Right lobe of liver (tissue), 6 donors: Measurements from ENCODE around the gene ADCY1. TPM values are rescaled to one million over a fixed set of nuclear protein-coding genes. Genes with fewer than 3 reads are reported as not detected.
"Not testable (repeated sequence)": the region's sequence is repeated elsewhere in the genome, so short reads cannot be mapped to it uniquely, and the experiment has no call there.

ENCODE experiments used
- ATAC-seq, 4 donors: fragments of 200-7000 bp; cut with Tn5 transposase; one replicate each; pipeline ENCODE4 v1.9.1; 2020; ENCODE audit warnings: mild to moderate bottlenecking in 4 of 4, moderate library complexity in 4 of 4
- DNase-seq, 3 donors: peaks; one replicate each; pipeline ENCODE4 v3.0.0-alpha.2; 2020
- H3K27ac ChIP-seq, 3 donors: fragments of 200-600 bp; one replicate each; pipeline ENCODE4 v1.8.0; 2022
- H3K27me3 ChIP-seq, 2 donors: fragments of 200-600 bp; one replicate each; pipeline ENCODE4 v1.8.0; 2022
- H3K36me3 ChIP-seq, 4 donors: fragments of 200-600 bp; sonication (generic) in 1 of 4; one replicate each; pipeline versions ENCODE4 v1.5.1 to v1.8.0; 2017 to 2022; ENCODE audit warnings: control low read depth in 1 of 4
- H3K4me1 ChIP-seq, 4 donors: fragments of 200-600 bp; sonication (generic) in 1 of 4; one replicate each; pipeline versions ENCODE4 v1.5.1 to v1.8.0; 2017 to 2022; ENCODE audit warnings: control low read depth in 1 of 4
- H3K4me3 ChIP-seq, 3 donors: fragments of 200-600 bp; one replicate each; pipeline ENCODE4 v1.8.0; 2022
- H3K9me3 ChIP-seq, 4 donors: fragments of 200-600 bp; sonication (generic) in 1 of 4; one replicate each; pipeline versions ENCODE4 v1.5.1 to v1.8.0; 2017 to 2022; ENCODE audit warnings: control low read depth in 1 of 4
- CTCF ChIP-seq, 4 donors: fragments of 200-600 bp in 3 of 4; fragments of 450-650 bp in 1 of 4; IDR thresholded peaks; one replicate each; pipeline versions ENCODE4 v1.5.1 to v1.8.0; 2016 to 2022; ENCODE audit warnings: antibody characterized with exemption in 4 of 4, mild to moderate bottlenecking in 2 of 4
- POLR2A ChIP-seq: fragments of 450-650 bp; IDR thresholded peaks from one replicate; pipeline ENCODE4 v1.6.1; 2017; ENCODE audit warnings: antibody characterized with exemption, mild to moderate bottlenecking
- WGBS: methylation state at CpG from one replicate; pipeline ENCODE4 v1.1.6; 2018; ENCODE audit warnings: low coverage, low lambda C conversion rate; ENCODE audit not compliant: insufficient coverage; ENCODE audit errors: missing lambda C conversion rate; 5-methylcytosine and 5-hydroxymethylcytosine counted together
- intact Hi-C, 2 donors: fragments of 100-400 bp; cut with DNase I; formaldehyde crosslinking; loops; one replicate each; pipeline versions ENCODE4 v1.11.2 to v1.14.1; 2022
- total RNA-seq, 6 experiments: library from RNA; depleted of rRNA in 2 of 6; stranded (reverse); fragments of >200 nt in 2 of 6; fragmentation: NEBNext Ultra II Directional in 3 of 6; extraction: Animal tissue kit (Norgen Biotek cat#: 25700) in 3 of 6; gene quantifications; one replicate each; pipeline versions ENCODE4 v1.1.0 to v1.2.4, GENCODE V29; 2016 to 2023
- donor health status: DM: no; HTN: yes; CAD: no.
- donor health status: DM: no; HTN: no; CAD: no.
- donor health status: DM: no; HTN: no; CAD: no.
- donor health status: DM: no; HTN: yes; CAD: no.
- donor health status: DM: no; HTN: yes; CAD: no.

Gene ADCY1
- total RNA-seq, 6 experiments from 2014 or later = 7.2 to 17.6 (median 9.3) TPM

DNA sequence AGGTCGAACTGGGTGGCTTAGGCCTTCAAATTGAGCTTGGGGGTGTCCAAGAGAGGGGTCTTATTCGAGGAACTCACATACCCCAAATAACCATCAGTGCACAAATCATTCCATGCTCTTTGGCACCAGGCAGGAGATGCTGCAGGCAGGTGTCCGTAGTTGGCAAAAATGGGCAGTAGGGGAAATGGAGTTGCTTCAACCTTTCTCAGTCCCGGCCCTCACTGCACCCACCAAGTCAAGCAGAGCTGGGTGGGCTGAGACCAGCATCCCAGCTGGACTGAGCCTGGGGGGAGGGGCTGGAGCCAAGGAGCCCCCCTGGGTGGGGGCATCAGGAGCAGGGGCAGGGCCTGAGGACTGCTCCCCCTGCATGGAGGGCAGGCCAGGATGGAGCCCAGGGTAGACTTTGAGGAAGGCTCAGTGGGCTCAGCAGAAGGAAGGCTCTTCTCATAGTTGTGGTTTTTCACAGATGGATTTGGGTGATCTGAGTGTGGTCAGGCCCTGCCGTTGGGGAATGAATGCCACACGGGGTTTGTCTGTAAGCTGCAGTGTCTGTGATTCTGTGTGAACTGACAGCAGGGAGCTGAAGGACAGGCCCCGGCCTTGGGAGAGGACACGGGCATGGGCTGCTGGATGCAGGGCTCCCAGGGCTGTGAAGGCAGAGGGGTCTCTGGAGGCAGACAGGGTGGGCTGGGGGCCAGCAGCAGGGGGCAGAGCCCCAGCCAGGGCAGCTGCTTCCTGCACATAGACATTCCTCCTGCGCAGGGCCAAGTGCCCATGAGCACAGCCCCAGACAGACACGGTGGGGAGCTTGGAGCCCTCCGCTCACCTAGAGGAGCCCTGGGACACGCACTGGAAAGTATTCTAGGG, 144.5 kb downstream of the ADCY1 start:
- intact Hi-C loops = no loop called here
- no peak overlapping the region for H3K27ac ChIP-seq

DNA sequence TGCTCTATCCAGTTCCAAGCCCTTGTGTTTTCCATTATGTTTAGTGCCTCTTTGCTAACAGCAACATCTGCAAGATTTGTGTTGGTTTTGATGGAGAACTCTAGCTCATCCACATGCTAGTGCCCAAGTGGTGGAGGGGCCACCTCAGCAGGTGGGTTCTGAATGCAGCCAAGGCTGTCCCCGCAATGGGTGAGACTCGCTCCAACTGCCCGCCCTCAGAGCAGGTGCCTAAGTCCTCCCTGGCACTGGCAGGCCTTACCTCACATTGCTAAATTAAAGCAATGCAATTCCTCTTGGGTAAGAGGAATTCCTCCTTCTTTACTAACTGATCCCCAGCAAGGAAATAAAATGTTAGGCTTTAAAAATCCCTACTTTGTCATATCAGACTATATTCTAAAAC, 146.8 kb downstream of the ADCY1 start:
- ATAC-seq = peak in 3 of 4 donors; percentile 7 to 28 (median 15)
- Histone ChIP-seq H3K4me3 (no peak overlapping the region), H3K27me3 (no peaks in the 10 kb centered on the region), H3K36me3 (peaks cover 0 to 14% (median 0%) of the 10 kb centered on the region in 4 donors), H3K27ac (no peak overlapping the region), H3K4me1 (no peaks in the 10 kb centered on the region), H3K9me3 (no peaks in the 10 kb centered on the region)
- intact Hi-C loops = no loop called here
- no peak for TF ChIP-seq POLR2A
- no peak for TF ChIP-seq CTCF (IDR thresholded peaks at IDR 0.05)
- no CpG with 5 or more reads among the region's 3 CpGs for WGBS
- DNase-seq = no peak

More for the DNA sequence above, 144.5 kb downstream of the ADCY1 start:
- DNase-seq (peak in 1 of 3 donors; percentile 38), ATAC-seq (peak; percentile 5 to 21 (median 6))
- H3K27me3 ChIP-seq = no peaks in the 10 kb centered on the region
- H3K4me3 ChIP-seq = no peak overlapping the region
- peaks cover 0 to 37% (median 9%) of the 10 kb centered on the region in 4 donors for H3K36me3 ChIP-seq
- no peaks in the 10 kb centered on the region for H3K4me1 ChIP-seq
- no peaks in the 10 kb centered on the region for H3K9me3 ChIP-seq
- TF ChIP-seq POLR2A = no peak
- TF ChIP-seq CTCF (IDR thresholded peaks at IDR 0.05) = no peak
- WGBS = 70% methylated on average over 2 of the region's 12 CpGs

- Histone ChIP-seq H3K27ac (no peak overlapping the region), H3K4me3 (no peak overlapping the region), H3K4me1 (no peaks in the 10 kb centered on the region), H3K27me3 (no peaks in the 10 kb centered on the region), H3K36me3 (peaks cover 0 to 7% (median 4%) of the 10 kb centered on the region in 4 donors), H3K9me3 (no peaks in the 10 kb centered on the region)
- TF ChIP-seq CTCF (IDR thresholded peaks at IDR 0.05) (no peak), POLR2A (no peak)
- DNase-seq (no peak), ATAC-seq (peak; percentile 5 to 40 (median 16))
- intact Hi-C loops = no loop called here
- WGBS = 52% methylated on average over 9 of the region's 22 CpGs
Measured at GRCh38 chr7:45721686-45722598, 147.8 kb downstream of the ADCY1 start.

DNA sequence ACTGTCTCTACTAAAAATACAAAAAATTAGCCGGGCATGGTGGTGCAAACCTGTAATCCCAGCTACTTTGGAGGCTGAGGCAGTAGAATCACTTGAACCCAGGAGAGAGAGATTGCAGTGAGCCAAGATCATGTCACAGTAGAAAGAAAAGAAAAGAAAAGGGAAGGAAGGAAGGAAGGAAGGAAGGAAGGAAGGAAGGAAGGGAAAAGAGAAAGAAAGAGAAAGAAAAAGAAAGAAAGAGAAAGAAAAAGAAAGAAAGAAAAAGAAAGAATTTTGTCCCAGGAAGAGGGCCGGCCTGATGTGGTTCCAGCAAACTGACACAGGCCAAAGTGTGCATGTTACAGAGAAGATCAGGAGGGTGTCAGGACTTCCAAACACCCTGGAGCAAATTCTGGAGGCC, 151.1 kb downstream of the ADCY1 start:
- intact Hi-C loops, H3K27me3 ChIP-seq: not testable (repeated sequence)

More for the DNA sequence above, 151.1 kb downstream of the ADCY1 start:
- H3K9me3 ChIP-seq, ATAC-seq, H3K4me1 ChIP-seq, H3K27ac ChIP-seq, H3K4me3 ChIP-seq, DNase-seq: not testable (repeated sequence)
- peaks cover 0 to 21% (median 4%) of the 10 kb centered on the region in 4 donors for H3K36me3 ChIP-seq
- 83% methylated on average over 2 of the region's 2 CpGs for whole genome bisulfite sequencing
